SK-N-SH (cell line): ENCODE results near the gene CXCL16. TPM values are rescaled to one million over a fixed set of nuclear protein-coding genes. Genes with fewer than 3 reads are reported as not detected.

Experiments used
- CTCF ChIA-PET: fragments of 300-600, 350-600 bp; formaldehyde crosslinking; extraction: SDS; loops from one replicate; lab custom pipeline; 2021; lab: Yijun Ruan, JAX
- POLR2A ChIA-PET: fragments of 350-600 bp; sonication (Branson Sonifier 250); formaldehyde crosslinking; extraction: SDS; loops from one replicate; lab custom pipeline; 2020; ENCODE audit warnings: antibody characterized with exemption, inconsistent platforms; lab: Yijun Ruan, JAX
- DNase-seq: peaks from one replicate; pipeline ENCODE4 v3.0.0; 2012
- H2AFZ ChIP-seq: fragments of 200-600 bp; sonication (generic); 2 replicates; pipeline ENCODE4 v1.8.1; 2016; ENCODE audit warnings: antibody characterized with exemption, mild to moderate bottlenecking, low read depth
- H3F3A ChIP-seq: fragments of 200-600 bp; sonication (generic); replicated peaks from 2 replicates; pipeline ENCODE3; 2016; ENCODE audit warnings: antibody characterized with exemption, mild to moderate bottlenecking; ENCODE audit not compliant: insufficient read depth
- H3K27ac ChIP-seq, 2 experiments: fragments of 200-500 bp in 1 of 2; fragments of 200-600 bp in 1 of 2; sonication (Bioruptor generic) in 1 of 2; sonication (generic), shearing (Covaris generic) in 1 of 2; 2 replicates each; pipeline versions ENCODE4 v1.5.1 to v1.6.1; 2014 to 2016; ENCODE audit warnings: low read depth in 2 of 2, inconsistent platforms in 1 of 2, low read length in 1 of 2, mild to moderate bottlenecking in 1 of 2, mixed read lengths in 1 of 2
- H3K27me3 ChIP-seq: fragments of 200-600 bp; sonication (generic), shearing (Covaris generic); 2 replicates; pipeline ENCODE4 v1.6.1; 2016; ENCODE audit warnings: mixed run types; ENCODE audit not compliant: insufficient read depth
- H3K36me3 ChIP-seq, 2 experiments: fragments of 200-500 bp in 1 of 2; fragments of 200-600 bp in 1 of 2; sonication (Bioruptor generic) in 1 of 2; sonication (generic) in 1 of 2; replicated peaks in 1 of 2; 2 replicates each; pipeline versions ENCODE3 to v1.5.1; 2014 to 2016; ENCODE audit warnings: low read length in 1 of 2, mild to moderate bottlenecking in 1 of 2; ENCODE audit not compliant: insufficient read depth in 2 of 2, control insufficient read depth in 1 of 2
- H3K4me1 ChIP-seq, 2 experiments: fragments of 200-500 bp in 1 of 2; fragments of 200-600 bp in 1 of 2; sonication (Bioruptor generic) in 1 of 2; sonication (generic), shearing (Covaris generic) in 1 of 2; 2 replicates each; pipeline versions ENCODE4 v1.5.1 to v1.6.1; 2014 to 2016; ENCODE audit warnings: low read depth in 1 of 2, low read length in 1 of 2, mixed run types in 1 of 2; ENCODE audit not compliant: insufficient read depth in 2 of 2, control insufficient read depth in 1 of 2
- H3K4me2 ChIP-seq: fragments of 200-600 bp; sonication (generic), shearing (Covaris generic); 2 replicates; pipeline ENCODE4 v1.6.1; 2017; ENCODE audit warnings: mixed run types
- H3K4me3 ChIP-seq, 2 experiments: fragments of 200-500 bp in 1 of 2; fragments of 200-600 bp in 1 of 2; sonication (Bioruptor generic) in 1 of 2; sonication (generic), shearing (Covaris generic) in 1 of 2; 2 replicates each; pipeline versions ENCODE4 v1.5.1 to v1.8.1; 2014 to 2016; ENCODE audit warnings: low read depth in 2 of 2, inconsistent platforms in 1 of 2, low read length in 1 of 2, mild to moderate bottlenecking in 1 of 2, mixed read lengths in 1 of 2, moderate library complexity in 1 of 2
- H3K79me2 ChIP-seq: fragments of 200-600 bp; sonication (generic); 2 replicates; pipeline ENCODE4 v1.8.1; 2017; ENCODE audit warnings: mild to moderate bottlenecking; ENCODE audit not compliant: insufficient read depth
- H3K9ac ChIP-seq: fragments of 200-600 bp; sonication (generic); 2 replicates; pipeline ENCODE4 v1.6.1; 2017; ENCODE audit warnings: mixed run types
- H3K9me2 ChIP-seq: fragments of 200-600 bp; sonication (generic); 2 replicates; pipeline ENCODE4 v1.6.1; 2017; ENCODE audit warnings: mixed run types
- H3K9me3 ChIP-seq: fragments of 200-600 bp; sonication (generic); 2 replicates; pipeline ENCODE4 v1.6.1; 2017; ENCODE audit warnings: mixed run types, mild to moderate bottlenecking, moderate library complexity
- H4K20me1 ChIP-seq: fragments of 200-600 bp; sonication (generic); 2 replicates; pipeline ENCODE4 v1.6.1; 2017; ENCODE audit warnings: mild to moderate bottlenecking, mixed run types; ENCODE audit not compliant: insufficient read depth
- CHD2 ChIP-seq: fragments of 150-350 bp; IDR thresholded peaks from 2 replicates; pipeline ENCODE4 v1.6.1; 2018; ENCODE audit warnings: low read length; ENCODE audit not compliant: partially characterized antibody
- EZH2phosphoT487 ChIP-seq: fragments of 200-600 bp; sonication (generic); IDR thresholded peaks from 2 replicates; pipeline ENCODE4 v1.6.1; 2017; ENCODE audit warnings: low read depth, mixed run types, mild to moderate bottlenecking, antibody characterized with exemption, moderate library complexity, borderline replicate concordance
- GATA2 ChIP-seq: sonication (generic); formaldehyde crosslinking; IDR thresholded peaks from 2 replicates; pipeline ENCODE4 v1.5.0; 2020; ENCODE audit warnings: mild to moderate bottlenecking, missing genetic modification reagents
- MEF2A ChIP-seq: IDR thresholded peaks from 2 replicates; pipeline ENCODE4 v1.4.0; 2012; ENCODE audit warnings: low read depth, borderline replicate concordance
- NFIC ChIP-seq: IDR thresholded peaks from 2 replicates; pipeline ENCODE4 v1.4.0; 2012; ENCODE audit warnings: borderline replicate concordance
- NRF1 ChIP-seq: IDR thresholded peaks from 2 replicates; pipeline ENCODE4 v1.6.1; 2012; ENCODE audit warnings: low read depth, mild to moderate bottlenecking, low read length
- PBX3 ChIP-seq: IDR thresholded peaks from 2 replicates; pipeline ENCODE4; 2012
- RXRA ChIP-seq: IDR thresholded peaks from 2 replicates; pipeline ENCODE4 v1.4.0; 2012; ENCODE audit warnings: low read depth, mild to moderate bottlenecking, borderline replicate concordance
- SIN3A ChIP-seq: IDR thresholded peaks from 2 replicates; pipeline ENCODE4 v1.6.1; 2012; ENCODE audit warnings: low read depth, mild to moderate bottlenecking, low read length, moderate library complexity, borderline replicate concordance
- WGBS: methylation state at CpG from one replicate; pipeline ENCODE4 v1.1.6; 2017; ENCODE audit warnings: low lambda C conversion rate; 5-methylcytosine and 5-hydroxymethylcytosine counted together
- polyA plus RNA-seq, 3 experiments: library from polyadenylated mRNA; depleted of rRNA; stranded (reverse); fragments of >200 nt; gene quantifications; 2 replicates each; pipeline ENCODE4 v1.2.3, GENCODE V29; 2012
- TF ChIP-seq, protein P1 (sequence below): IDR thresholded peaks from 2 replicates; pipeline ENCODE4 v1.4.0; 2012; ENCODE audit warnings: low read depth
- TF ChIP-seq, protein P2 (sequence below): fragments of 150-350 bp; IDR thresholded peaks from 2 replicates; pipeline ENCODE4 v1.6.1; 2017; ENCODE audit warnings: antibody characterized with exemption, low read length, low read depth, borderline replicate concordance
- TF ChIP-seq, protein P3 (sequence below): IDR thresholded peaks from 2 replicates; pipeline ENCODE4 v1.6.1; 2012; ENCODE audit warnings: mild to moderate bottlenecking, low read depth, low read length, moderate library complexity

CXCL16 gene
- polyA plus RNA-seq, 1 of the 3 experiments (the other 2 are of a cell fraction), result 4.3 TPM

DNA sequence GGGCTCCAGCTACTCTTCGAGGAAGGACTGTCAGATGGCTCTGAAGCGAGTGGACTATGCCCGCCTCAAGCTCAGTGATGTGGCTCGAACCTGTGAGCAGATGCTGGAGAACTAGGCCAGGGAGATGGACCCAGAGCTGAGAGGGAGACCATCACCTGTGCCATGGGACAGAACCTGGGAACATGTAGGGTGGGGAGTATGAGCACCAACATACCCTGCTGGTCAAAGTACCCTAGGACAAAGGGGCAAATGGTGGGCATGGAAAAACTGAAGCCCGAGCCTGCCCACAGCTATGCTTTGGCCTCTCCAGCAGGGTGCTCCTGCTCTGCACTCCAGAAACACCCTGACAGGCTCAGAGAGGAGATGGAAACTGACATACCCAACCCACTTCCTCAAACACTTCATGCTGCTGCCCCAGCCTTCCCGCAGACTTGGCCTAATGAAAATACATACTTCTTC, 6.6 kb downstream of the CXCL16 start:
- H3K9ac ChIP-seq, result no peak overlapping the region
- CTCF ChIA-PET, result interaction anchor here (0.9 to 2.1 kb wide), 5 partner anchors 9 to 156 kb away, joined by 3 to 7 read pairs (median 3); partner anchors contain the start of gene ARRB2

More for the DNA sequence above, 6.6 kb downstream of the CXCL16 start:
- 91% methylated on average over 6 of the region's 6 CpGs for WGBS
- H3K79me2 ChIP-seq, result no peaks in the 10 kb centered on the region
- POLR2A ChIA-PET, result no interaction called here
- H3K4me1 ChIP-seq, result no peaks in the 10 kb centered on the region; a peak in 2 of 4 replicates
- no peak overlapping the region for H3K27ac ChIP-seq
- peaks cover 2% of the 10 kb centered on the region; the same call in 1 of the 2 replicates for H3K27me3 ChIP-seq
- no peak for TF ChIP-seq NFIC
- TF ChIP-seq CHD2, result no peak
- TF ChIP-seq MEF2A, result no peak
- no peak for TF ChIP-seq NRF1
- TF ChIP-seq SIN3A, result no peak
- TF ChIP-seq GATA2, result no peak
- TF ChIP-seq EZH2phosphoT487, result no peak
- TF ChIP-seq, protein P1, sequence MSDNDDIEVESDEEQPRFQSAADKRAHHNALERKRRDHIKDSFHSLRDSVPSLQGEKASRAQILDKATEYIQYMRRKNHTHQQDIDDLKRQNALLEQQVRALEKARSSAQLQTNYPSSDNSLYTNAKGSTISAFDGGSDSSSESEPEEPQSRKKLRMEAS, result no peak
- no peak for TF ChIP-seq PBX3
- TF ChIP-seq, protein P2, sequence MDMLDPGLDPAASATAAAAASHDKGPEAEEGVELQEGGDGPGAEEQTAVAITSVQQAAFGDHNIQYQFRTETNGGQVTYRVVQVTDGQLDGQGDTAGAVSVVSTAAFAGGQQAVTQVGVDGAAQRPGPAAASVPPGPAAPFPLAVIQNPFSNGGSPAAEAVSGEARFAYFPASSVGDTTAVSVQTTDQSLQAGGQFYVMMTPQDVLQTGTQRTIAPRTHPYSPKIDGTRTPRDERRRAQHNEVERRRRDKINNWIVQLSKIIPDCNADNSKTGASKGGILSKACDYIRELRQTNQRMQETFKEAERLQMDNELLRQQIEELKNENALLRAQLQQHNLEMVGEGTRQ, result no peak
- TF ChIP-seq, protein P3, sequence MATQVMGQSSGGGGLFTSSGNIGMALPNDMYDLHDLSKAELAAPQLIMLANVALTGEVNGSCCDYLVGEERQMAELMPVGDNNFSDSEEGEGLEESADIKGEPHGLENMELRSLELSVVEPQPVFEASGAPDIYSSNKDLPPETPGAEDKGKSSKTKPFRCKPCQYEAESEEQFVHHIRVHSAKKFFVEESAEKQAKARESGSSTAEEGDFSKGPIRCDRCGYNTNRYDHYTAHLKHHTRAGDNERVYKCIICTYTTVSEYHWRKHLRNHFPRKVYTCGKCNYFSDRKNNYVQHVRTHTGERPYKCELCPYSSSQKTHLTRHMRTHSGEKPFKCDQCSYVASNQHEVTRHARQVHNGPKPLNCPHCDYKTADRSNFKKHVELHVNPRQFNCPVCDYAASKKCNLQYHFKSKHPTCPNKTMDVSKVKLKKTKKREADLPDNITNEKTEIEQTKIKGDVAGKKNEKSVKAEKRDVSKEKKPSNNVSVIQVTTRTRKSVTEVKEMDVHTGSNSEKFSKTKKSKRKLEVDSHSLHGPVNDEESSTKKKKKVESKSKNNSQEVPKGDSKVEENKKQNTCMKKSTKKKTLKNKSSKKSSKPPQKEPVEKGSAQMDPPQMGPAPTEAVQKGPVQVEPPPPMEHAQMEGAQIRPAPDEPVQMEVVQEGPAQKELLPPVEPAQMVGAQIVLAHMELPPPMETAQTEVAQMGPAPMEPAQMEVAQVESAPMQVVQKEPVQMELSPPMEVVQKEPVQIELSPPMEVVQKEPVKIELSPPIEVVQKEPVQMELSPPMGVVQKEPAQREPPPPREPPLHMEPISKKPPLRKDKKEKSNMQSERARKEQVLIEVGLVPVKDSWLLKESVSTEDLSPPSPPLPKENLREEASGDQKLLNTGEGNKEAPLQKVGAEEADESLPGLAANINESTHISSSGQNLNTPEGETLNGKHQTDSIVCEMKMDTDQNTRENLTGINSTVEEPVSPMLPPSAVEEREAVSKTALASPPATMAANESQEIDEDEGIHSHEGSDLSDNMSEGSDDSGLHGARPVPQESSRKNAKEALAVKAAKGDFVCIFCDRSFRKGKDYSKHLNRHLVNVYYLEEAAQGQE, result no peak
- TF ChIP-seq RXRA, result no peak
- DNase-seq, result no peak
- no peaks in the 10 kb centered on the region for H3K9me2 ChIP-seq
- no peaks in the 10 kb centered on the region for H3K9me3 ChIP-seq
- no peak overlapping the region for H3K4me3 ChIP-seq
- H2AFZ ChIP-seq, result no peak overlapping the region
- no peaks in the 10 kb centered on the region for H4K20me1 ChIP-seq
- no peaks in the 10 kb centered on the region for H3F3A ChIP-seq
- peaks cover 0 to 4% of the 10 kb centered on the region in 2 experiments for H3K36me3 ChIP-seq
- no peak overlapping the region for H3K4me2 ChIP-seq
